NCI-H2227 treated with DMSO at 0.1 percent for 48 hours (cell line): ENCODE data around the gene DCUN1D2.

Experiments used
- DNase-seq: peaks from one replicate; lab custom pipeline; 2025; lab: John Stamatoyannopoulos, UW

Gene DCUN1D2

DNA sequence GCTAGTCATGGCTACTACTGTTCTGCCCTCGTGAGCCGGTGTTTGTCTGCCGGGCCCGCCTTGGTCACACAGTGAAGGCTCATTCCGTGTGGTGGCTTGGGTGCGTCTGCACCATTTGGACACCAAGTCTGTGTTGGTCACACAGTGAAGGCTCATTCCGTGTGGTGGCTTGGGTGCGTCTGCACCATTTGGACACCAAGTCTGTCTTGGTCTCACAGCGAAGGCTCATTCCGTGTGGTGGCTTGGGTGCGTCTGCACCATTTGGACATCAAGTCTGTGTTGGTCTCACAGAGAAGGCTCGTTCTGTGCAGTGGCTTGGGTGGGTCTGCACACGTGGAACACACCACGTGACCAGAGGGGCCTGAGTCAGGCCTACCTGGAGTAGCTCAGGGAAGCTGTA, 29.0 kb upstream of the DCUN1D2 start:
- no peak for DNase-seq

DNA sequence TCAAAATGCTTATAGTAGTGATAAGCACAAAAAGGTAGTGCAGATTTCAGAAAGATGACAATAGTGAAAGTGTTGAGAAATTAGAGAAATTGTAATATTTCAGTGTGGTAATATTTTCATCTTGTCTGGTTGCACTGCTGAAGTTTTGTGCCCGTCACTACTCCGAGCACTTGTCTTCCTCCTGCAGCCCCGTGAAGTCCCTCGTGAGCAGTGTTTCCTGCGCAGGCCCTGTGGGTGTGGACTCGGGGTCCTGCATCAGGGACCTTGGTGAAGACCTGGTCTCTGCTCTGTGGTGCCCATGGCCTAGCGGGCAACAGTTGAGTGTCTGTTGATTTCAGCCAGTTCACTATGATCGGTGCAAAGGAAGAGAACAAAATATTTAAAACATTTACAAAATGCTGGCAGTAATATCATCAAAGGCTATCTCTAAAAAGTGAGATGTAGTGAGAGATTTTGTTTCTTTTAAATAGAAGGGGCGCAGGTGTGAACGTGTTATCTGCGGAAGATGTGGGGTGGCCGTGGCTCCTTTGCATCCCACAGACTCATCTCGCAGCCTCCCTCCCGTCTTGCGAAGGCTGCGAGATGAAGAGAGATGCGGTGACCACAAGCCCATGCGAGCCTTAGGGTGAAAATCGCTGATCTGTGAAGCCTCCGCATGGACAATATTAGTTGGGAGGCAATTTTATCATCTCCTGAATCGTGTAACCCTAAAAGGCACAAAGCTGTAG, 27.7 kb upstream of the DCUN1D2 start:
- DNase-seq: no peak

DNA sequence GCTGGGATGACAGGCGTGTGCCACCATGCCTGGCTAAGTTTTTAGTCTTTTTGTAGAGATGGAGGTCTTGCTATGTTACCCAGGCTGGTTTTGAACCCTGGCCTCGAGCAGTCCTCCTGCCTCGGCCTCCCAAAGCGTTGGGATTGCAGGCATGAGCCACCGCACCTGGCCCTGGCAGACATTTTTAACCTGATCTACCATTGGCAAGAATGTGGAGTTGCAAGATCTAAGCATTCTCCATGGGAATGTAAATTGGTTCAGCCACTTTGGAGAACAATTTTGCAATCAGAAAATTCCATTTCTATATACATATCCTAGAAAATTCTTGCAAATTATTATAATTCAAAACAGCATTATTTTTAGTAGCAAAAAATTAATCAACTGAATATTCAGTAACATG, 24.3 kb upstream of the DCUN1D2 start:
- DNase-seq: no peak

DNA sequence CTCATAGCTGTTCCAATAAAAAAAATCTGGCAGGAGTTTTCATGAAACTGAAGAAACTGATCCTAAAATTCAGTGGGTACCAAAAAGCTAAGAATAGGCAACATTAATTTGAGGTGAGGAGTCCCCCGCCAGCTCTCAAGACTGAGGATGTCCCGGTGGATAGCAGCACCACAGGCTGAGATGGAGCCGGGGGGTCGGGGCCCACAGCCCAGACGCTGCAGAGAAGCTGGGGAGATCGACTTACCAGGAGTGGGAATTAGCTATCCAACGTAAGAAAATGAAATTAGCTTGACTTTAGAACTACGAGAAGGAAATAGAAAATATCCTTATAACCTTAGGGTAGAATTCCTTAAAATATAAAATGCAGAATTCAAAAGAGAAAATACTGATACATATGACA, 23.2 kb upstream of the DCUN1D2 start:
- no peak for DNase-seq

DNA sequence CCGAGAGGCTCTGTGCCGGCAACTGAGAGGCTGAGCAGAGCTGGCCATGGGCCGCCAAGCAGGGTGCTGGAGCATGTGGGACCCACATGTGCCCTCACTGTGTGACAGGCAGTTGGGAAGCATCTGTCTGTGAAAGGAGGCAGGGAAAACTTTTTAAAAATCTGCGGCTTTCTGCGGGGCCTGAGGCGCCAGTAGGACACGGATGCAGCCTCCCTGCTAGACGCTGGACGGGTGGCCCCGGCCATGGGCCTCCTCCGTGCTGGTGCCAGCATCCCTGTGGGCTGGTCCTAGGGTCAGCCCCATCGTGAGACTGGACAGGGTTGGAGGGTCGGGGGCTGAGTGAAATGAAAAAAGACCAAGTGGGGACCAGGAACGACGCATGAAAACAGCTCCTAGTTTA, 20.9 kb upstream of the DCUN1D2 start:
- no peak for DNase-seq

DNA sequence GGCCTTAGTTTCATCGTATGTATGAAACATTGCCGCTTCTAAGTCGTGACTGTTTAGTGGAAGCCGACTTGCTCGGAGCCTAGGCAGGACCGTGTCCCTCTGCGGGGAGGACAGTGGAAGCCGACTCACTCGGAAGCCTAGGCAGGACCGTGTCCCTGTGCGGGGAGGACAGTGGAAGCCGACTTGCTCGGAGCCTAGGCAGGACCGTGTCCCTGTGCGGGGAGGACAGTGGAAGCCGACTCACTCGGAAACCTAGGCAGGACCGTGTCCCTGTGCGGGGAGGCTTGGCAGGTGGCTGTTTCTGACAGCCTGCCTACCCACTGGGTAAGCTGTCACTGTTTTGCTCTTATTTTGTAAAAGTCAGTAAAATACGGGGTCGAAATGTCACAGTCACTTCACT, 20.4 kb upstream of the DCUN1D2 start:
- no peak for DNase-seq

DNA sequence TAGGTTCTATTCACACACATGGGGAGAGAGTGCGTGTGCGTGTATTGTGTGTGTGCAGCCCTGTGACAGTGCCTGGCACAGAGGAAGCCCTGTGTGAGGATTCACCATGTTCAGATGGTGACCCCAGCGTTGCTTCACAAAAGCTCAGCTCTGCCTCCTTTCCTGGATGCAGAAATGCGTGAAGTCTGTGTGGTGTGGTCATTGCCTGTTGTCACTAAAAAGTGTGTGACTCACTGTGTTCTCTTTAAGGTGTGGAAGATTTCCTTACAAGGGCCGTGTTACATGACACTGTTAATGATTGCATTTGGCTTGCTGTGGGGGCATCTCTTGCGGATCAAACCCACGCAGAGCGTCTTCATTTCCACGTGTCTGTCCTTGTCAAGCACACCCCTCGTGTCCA, 19.5 kb upstream of the DCUN1D2 start:
- DNase-seq: no peak

DNA sequence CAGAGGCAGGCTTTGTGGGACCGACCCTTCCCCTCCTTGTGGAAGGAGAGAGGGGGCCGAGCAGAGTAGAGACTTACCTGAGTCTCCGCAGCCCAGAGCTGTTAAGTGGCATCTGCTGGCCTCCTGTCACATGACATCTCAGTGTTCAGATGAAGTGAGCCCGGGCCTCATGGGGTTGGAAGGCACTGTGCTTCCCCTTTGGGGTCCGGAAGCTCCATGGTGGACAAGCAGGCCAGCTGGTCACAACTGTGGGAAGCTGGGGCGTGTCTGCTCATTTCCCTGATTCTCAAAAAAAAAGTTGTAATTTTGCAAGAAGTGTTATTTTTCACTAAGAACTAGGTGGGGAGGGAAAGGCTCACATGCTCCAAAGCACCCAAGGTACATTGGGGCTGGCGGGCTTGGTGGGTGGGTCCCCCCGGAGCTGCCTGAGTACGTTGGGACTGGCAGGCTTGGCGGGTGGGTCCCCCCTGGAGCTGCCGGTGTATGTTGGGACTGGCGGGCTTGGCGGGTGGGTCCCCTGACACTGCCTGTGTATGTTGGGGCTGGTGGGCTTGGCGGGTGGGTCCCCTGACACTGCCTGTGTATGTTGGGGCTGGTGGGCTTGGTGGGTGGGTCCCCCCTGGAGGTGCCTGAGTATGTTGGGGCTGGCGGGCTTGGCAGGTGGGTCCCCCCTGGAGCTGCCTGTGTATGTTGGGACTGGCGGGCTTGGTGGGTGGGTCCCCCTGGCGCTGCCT, 18.2 kb upstream of the DCUN1D2 start:
- DNase-seq: no peak

DNA sequence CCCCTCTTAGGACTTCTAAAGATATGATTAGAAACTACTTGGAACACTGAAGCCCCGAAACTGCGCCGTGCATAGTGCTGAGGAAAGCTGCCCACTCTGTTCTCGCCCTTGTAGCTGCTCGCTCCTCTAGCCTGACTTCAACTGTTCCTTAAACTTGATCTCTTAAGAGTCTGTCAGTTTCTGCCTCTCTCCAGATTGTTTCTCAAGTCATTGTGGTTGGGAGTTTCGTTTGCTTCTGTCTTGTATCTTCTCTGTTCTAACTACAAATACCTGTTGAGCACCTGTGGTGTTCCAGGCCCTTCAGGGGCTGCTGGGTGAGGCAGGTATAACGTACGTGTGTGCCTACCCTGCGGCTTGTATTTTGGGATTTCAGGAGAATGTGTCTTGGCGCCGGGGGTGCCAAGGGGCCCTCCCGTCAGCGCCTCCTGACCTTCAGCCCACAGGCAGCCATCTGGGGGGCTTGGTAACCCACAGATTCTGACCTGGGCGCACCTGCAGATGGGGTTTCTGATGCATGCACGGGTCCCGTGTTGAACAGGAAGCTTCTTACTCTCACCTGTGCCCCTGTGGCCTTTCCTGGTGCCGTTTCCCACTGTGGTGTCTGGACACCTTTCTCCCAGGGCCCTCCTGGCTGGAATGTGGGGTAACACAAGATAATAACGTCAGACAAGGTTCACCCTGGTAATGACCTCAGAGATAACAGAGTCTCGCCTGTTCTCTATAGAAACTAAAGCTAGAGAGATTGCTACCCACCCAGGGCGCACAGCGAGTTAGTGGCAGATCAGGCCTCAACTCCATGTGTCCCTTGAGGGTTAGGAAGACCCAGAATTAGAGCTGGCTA, 17.2 kb upstream of the DCUN1D2 start:
- DNase-seq: no peak

DNA sequence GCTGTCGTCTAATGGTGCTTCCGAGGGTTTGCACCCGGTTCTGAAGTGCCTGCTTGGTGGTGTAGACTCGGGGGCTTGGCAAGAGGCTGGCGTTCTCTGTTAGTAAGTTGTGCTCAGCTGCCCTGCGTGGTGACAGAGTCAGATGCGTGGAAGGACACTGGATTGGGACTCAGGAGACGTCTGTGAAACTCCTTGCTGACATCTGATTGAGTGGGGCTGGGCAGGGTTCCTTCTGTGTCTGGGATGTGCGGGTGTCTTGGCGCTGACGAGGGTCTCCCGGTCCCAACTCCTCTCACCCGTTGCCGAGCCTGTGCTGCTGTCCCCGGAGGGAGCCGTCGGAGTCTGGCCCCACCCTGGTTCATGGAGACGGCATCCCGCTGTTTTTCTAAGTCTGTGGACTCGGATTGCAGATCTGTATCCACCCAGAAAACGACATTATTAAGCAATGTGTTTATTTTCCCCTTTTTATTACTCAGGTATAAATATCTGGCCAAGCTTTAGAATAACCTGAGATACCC, 16.4 kb upstream of the DCUN1D2 start:
- DNase-seq: no peak

DNA sequence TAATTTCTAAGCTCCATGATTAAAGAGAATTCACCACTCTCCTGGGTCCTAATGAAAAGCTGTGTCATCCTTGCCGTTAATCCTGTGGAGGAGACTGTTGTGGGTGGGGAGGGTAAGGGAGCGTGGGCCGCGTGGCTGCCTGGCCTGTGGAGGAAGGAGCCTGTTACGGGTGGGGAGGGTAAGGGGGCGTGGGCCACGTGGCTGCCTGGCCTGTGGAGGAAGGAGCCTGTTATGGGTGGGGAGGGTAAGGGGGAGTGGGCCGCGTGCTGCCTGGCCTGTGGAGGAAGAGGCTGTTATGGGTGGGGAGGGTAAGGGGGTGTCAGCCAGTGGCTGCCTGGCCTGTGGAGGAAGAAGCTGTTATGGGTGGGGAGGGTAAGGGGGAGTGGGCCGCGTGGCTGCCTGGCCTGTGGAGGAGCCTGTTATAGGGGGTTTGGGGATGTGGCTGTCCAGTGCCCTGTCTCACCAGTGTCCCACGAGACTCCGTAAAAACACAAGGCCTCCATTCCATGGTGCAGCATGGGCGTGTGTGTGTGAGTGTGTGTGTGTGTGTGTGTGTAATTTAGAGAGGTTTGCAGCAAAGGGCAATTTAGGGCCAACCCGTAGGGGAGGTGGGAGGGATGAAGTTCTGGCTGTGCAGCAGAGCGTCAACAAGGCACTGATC, 15.6 kb upstream of the DCUN1D2 start:
- peak; percentile 1 for DNase-seq

DNA sequence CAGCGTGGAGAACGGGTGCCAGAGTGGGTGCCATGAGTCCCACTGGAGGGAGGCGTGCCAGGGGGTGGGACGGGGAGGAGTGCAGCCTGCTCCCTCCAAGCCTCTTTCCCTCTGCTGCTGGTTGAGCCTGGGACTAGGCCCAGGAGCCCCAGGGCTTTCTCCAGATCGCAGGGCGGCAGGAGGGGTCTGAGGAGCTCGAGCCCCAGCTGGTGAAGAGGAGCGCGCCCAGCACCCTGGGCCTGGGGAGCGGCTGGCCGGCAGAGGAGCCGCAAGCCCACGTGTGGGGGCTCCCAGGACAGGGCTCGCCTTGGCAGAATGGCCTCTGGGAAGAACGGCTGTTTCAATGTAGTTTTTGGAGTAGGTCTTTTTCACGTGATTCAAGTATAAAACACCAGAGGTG, 12.2 kb upstream of the DCUN1D2 start:
- DNase-seq: no peak

DNA sequence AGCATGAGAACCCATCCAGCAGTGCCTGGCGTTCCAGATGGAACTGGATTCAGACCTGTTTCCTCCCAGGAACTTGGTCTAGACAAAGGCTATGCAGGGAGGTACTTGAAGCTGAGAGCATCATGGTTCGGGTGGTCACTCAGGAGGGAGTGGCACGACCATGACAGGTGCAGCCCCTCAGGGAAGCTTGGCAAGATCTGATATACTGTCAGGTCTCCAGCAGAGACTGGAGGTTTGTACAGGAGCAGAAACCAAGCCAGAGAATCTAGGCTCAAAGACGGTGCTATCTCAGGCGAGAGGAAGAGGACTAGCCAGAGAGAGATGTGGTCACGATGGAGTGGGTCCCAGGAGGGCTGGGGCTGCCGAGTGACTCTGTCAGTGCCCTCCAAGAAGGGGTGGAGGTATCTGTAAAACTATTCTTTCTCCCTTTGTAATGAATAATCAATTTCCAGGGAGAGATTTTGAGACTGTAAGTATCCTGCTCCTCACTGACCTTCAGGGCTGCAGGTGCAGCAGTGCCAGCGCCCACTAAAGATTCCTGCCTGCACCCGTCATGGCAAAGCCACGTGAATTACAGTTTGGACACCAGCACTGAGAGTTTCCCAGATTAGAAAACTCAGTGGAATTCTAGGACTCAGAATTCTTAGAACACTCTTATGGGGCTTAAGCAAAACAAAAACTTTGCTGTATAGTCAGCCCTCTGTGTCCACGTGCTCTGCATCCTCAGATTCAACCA, 10.2 kb upstream of the DCUN1D2 start:
- no peak for DNase-seq

DNA sequence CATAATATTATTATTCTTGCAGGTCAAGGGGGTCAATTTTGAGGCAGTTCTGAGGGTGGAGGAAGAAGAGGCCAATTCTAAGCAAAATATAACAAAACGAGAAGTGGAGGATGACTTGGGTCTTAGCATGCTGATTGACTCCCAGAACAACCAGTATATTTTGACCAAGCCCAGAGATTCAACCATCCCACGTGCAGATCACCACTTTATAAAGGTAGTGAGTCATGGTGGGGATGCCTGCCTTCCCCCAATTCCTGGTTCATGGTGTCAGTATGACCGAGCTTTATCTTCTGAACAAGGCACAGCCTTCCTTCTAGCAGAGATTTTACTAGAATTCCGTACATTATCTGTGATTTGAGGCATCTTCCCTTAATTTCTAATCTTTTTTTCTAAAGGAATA, 9.4 kb upstream of the DCUN1D2 start:
- DNase-seq: no peak

DNA sequence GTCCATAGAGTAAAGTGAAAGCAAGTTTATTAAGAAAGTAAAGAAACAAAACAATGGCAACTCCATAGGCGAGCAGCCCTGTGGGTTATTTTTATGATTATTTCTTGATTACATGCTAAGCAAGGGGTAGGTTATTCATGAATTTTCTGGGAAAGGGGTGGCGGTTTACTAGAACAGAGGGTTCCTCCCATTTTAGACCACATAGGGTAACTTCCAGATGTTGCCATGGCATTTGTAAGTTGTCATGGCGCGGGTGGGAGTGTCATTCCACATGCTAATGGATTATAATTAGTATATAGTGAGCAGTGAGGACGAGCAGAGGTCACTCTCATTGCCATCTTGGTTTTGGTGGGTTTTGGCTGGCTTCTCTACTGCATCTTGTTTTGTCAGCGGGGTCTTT, 8.4 kb upstream of the DCUN1D2 start:
- DNase-seq: no peak

DNA sequence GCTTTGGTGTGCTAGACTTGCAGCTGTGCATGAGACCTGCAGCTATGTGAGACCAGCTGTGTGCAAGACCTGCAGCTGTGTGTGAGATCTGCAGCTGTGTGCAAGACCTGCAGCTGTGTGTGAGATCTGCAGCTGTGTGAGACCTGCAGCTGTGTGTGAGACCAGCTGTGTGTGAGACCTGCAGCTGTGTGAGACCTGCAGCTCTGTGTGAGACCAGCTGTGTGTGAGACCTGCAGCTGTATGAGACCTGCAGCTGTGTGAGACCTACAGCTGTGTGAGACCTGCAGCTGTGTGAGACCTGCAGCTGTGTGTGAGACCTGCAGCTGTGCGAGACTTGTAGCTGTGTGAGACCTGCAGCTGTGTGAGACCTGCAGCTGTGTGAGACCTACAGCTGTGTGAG, 6.7 kb upstream of the DCUN1D2 start:
- no peak for DNase-seq

DNA sequence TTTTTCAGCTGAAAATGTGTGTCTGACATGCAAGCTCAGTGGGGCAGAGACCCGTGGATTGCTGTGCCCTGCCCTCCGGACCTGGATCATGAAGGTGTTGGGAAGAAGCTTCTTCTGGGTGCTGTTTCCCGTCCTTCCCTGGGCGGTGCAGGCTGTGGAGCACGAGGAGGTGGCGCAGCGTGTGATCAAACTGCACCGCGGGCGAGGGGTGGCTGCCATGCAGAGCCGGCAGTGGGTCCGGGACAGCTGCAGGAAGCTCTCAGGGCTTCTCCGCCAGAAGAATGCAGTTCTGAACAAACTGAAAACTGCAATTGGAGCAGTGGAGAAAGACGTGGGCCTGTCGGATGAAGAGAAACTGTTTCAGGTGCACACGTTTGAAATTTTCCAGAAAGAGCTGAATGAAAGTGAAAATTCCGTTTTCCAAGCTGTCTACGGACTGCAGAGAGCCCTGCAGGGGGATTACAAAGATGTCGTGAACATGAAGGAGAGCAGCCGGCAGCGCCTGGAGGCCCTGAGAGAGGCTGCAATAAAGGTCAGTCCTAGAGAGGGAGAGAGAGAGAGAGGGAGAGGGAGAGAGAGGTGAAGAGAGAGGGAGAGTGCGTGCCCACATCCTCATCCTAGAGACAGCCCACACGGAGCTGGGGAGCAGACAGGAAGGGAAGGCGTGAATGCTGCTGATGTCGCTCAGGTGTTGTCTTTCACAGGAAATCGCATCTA, 5.1 kb upstream of the DCUN1D2 start:
- DNase-seq: peak; percentile 6

DNA sequence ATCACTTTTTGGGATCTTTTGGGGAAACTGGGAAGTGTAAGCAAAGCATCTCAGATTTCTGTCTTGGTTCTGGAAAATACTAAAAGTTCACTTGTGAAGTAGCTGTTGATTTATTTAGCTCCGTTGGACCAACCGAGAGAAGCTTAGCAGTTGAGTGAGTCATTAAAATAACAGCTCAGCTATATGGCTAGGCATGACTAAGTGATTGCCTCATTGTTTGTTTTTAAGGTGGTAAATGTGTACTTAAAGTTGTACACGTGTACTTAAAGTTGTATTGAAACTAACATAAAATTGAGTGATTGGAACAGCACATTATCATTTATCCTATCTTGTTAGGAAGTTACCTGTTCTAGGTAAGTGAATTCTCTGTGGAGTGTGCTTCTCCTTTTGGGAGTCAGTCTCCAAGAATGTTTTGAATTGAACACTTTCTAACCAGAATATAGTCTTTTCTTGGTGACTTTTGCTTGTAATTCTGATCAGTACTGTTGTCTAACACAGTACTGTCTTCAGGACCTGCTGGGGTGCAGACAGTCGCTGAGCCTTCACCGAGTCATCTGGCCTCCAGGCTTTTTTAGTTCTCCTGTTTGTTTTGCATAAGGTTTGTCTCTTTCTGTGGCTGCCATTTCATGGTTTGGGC, 2.9 kb upstream of the DCUN1D2 start:
- DNase-seq: no peak

DNA sequence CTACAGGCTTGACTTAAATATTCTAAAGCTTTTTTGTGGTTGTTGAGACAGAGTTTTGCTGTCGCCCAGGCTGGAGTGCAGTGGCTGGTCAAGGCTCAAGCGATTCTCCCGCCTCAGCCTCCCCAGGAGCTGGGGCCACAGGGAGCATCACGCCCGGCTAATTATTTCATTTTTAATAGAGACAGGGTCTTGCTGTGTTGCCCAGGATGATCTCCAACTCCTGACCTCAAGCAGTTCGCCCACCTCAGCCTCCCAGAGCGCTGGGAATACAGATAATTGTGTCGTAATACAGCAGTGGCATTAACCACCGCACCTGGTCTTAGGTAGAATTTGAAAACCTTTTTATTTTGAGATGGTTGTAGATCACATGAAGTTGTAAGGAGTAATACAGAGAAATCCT, 1.5 kb upstream of the DCUN1D2 start:
- DNase-seq: no peak

DNA sequence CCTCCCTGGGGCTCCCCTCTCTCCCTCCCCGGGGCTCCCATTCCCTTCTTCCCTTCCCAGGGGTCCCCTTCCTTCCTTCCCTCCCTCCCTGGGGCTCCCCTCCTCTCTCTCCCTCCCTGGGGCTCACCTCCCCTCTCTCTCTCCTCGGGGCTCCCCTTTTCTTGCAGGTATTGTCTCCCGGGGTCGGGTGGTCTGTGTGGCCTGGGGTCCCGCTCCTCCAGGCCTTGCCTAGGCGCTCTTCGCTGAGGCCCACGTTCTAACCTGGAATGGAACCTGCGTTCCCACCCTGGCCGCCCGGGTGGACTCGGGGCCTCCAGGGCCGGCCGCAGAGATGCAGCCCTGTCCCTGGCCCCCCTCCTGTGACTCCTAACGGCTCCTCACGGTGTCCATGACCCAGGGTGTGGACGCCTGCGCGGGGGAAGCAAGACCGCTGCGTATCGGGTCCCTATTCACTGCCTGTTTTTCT, 940 bp upstream of the DCUN1D2 start:
- DNase-seq: no peak
